ENCODE results near the gene AFG1L. TPM values are rescaled to one million over a fixed set of nuclear protein-coding genes. Genes with fewer than 3 reads are reported as not detected.

The AFG1L gene
- total RNA-seq, 1 donor from 2014 or later: 8.2 TPM

DNA sequence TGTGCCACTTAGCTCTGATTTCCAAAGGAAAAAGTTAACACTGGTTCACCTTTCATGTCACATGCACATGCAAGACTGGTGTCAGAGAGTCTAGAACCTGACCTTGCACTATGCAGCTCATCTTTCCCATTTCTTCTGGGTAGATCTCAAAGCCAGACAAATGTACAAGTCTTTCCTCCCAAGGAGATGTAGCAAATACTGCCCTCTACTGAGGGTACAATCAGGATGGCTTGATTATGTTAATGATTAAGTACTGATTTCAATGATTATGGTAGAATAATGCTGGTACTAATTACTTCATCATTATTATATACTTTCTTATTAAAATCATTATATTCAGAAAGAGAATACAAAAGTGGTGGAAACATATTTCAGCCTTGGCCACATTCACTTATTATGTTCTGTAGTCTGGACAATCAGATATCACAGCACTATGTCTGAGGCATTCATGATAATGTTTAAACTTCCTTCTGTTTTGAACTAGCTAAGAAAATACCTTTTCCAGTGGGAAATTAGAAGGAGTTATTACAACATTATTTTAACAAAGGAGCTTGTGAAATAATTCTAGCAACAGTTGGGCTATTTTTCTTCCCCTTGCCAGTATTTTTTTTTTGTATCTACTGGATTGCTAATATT, 197.4 kb downstream of the AFG1L start:
- TF ChIP-seq, protein P1, sequence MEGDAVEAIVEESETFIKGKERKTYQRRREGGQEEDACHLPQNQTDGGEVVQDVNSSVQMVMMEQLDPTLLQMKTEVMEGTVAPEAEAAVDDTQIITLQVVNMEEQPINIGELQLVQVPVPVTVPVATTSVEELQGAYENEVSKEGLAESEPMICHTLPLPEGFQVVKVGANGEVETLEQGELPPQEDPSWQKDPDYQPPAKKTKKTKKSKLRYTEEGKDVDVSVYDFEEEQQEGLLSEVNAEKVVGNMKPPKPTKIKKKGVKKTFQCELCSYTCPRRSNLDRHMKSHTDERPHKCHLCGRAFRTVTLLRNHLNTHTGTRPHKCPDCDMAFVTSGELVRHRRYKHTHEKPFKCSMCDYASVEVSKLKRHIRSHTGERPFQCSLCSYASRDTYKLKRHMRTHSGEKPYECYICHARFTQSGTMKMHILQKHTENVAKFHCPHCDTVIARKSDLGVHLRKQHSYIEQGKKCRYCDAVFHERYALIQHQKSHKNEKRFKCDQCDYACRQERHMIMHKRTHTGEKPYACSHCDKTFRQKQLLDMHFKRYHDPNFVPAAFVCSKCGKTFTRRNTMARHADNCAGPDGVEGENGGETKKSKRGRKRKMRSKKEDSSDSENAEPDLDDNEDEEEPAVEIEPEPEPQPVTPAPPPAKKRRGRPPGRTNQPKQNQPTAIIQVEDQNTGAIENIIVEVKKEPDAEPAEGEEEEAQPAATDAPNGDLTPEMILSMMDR (conservative IDR thresholded peaks at IDR 0.05): peak; percentile 72
- Mint-ChIP-seq H3K27ac (ENCODE audit: unreplicated experiment) (no peak overlapping the region), H3K9me3 (no peaks in the 10 kb centered on the region), H3K27me3 (ENCODE audit: low read depth) (no peaks in the 10 kb centered on the region), H3K4me1 (no peaks in the 10 kb centered on the region), H3K4me3 (no peak overlapping the region), H3K36me3 (ENCODE audit: low read depth) (no peaks in the 10 kb centered on the region)
- DNase-seq (ENCODE audit: low read depth, low spot score): no peak

GRCh38 chr6:108494434-108494833, 199.6 kb downstream of the AFG1L start:
- H3K27me3 Mint-ChIP-seq (ENCODE audit: low read depth): no peaks in the 10 kb centered on the region
- no peaks in the 10 kb centered on the region for H3K4me1 Mint-ChIP-seq
- no peaks in the 10 kb centered on the region for H3K36me3 Mint-ChIP-seq (ENCODE audit: low read depth)

GRCh38 chr6:108497883-108498282, 203.0 kb downstream of the AFG1L start:
- Mint-ChIP-seq H3K4me1 (peaks cover 2% of the 10 kb centered on the region), H3K9me3 (no peaks in the 10 kb centered on the region), H3K27ac (ENCODE audit: unreplicated experiment) (no peak overlapping the region), H3K36me3 (ENCODE audit: low read depth) (peaks cover under 1% of the 10 kb centered on the region), H3K4me3 (no peak overlapping the region), H3K27me3 (ENCODE audit: low read depth) (no peaks in the 10 kb centered on the region)
- TF ChIP-seq, protein P1 (conservative IDR thresholded peaks at IDR 0.05): peak; percentile 63
- DNase-seq (ENCODE audit: low read depth, low spot score): peak; percentile 42

More at GRCh38 chr6:108494434-108494833, 199.6 kb downstream of the AFG1L start:
- Mint-ChIP-seq H3K27ac (ENCODE audit: unreplicated experiment) (no peak overlapping the region), H3K9me3 (no peaks in the 10 kb centered on the region), H3K4me3 (no peak overlapping the region)
- no peak for DNase-seq (ENCODE audit: low read depth, low spot score)
- TF ChIP-seq, protein P1 (conservative IDR thresholded peaks at IDR 0.05): no peak

DNA sequence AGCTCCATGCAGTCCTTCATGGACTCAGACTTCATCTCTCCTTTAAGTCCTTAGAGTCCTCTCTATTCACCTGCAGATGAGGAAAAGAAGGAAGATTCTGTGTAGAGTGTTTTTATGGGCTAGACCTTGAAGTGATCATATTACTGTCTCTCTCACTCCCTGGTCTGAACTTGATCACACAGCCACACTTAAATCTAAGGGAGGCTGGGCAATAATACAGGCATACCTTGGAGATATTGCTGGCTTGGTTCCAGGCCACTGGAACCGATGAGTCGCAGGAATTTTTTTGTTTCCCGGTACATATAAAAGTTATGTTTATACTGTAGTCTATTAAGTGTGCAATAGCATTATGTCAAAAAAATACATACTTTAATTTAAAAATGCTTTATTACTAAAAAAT, 206.7 kb downstream of the AFG1L start:
- TF ChIP-seq, protein P1 (conservative IDR thresholded peaks at IDR 0.05): no peak
- DNase-seq (ENCODE audit: low read depth, low spot score): no peak
- Mint-ChIP-seq H3K27ac (ENCODE audit: unreplicated experiment) (no peak overlapping the region), H3K9me3 (no peaks in the 10 kb centered on the region), H3K36me3 (ENCODE audit: low read depth) (peaks cover 5% of the 10 kb centered on the region), H3K27me3 (ENCODE audit: low read depth) (no peaks in the 10 kb centered on the region), H3K4me1 (peaks cover 14% of the 10 kb centered on the region), H3K4me3 (no peak overlapping the region)

GRCh38 chr6:108502832-108503231, 208.0 kb downstream of the AFG1L start:
- Mint-ChIP-seq H3K27me3 (ENCODE audit: low read depth) (no peaks in the 10 kb centered on the region), H3K9me3 (no peaks in the 10 kb centered on the region), H3K27ac (ENCODE audit: unreplicated experiment) (peak overlapping the region; percentile 64), H3K36me3 (ENCODE audit: low read depth) (peaks cover 7% of the 10 kb centered on the region), H3K4me3 (no peak overlapping the region), H3K4me1 (peaks cover 14% of the 10 kb centered on the region)
- TF ChIP-seq, protein P1 (conservative IDR thresholded peaks at IDR 0.05): no peak
- no peak for DNase-seq (ENCODE audit: low read depth, low spot score)
